ENCODE measurements around the gene LEF1.

- TF ChIP-seq REST (IDR thresholded peaks at IDR 0.05; ENCODE audit: low read depth) (no peak), YY1 (IDR thresholded peaks at IDR 0.05; ENCODE audit: low read depth) (no peak)
Measured at GRCh38 chr4:108107101-108107500, 61.6 kb downstream of the LEF1 start.
